SIG-M5 (cell line): ENCODE measurements around the gene HOXD11.

Experiments
- DNase-seq: peaks from one replicate; lab custom pipeline; 2025; lab: John Stamatoyannopoulos, UW

Gene HOXD11

DNA sequence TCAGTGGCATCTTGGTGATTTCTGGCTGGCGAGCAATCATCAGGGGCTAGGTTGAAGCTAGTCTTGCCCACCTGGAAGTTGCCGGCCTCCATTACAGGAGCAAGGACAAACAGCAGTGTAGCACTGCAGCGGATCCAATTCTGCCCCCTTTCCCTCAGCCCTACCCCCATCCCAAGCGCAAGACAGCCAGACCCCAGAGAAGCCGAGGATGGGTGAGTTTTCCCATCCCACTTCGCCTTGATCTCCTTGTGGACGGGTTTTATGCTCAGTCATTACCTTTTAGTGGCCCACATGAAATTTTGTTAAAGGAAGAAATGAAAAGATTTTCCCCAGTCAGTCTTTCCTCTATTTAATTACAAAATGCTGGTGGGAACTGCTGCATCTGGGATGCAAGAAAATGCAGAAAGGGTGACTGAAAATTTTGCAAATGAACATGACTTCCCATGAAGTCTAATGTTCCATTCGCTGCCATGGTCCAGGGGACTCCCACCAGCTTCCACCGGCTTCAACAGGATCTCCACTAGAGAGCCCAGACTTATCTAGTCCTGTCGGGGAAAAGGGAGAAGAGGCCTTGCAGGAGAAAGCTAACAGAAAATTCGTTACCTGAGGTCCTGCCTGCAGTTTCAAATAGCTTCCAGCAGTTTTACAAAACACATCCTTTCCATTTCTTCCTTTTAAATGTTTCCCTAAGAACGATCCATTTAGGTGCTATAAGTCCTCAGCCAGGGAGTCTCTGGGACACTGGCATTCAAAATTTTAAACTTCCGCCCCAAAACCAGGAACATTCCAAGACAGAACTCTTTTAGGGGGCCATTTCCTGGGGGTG is 13.5 kb downstream of the HOXD11 start:
- no peak for DNase-seq

GRCh38 chr2:176121190-176122051 is 14.3 kb downstream of the HOXD11 start:
- no peak for DNase-seq

DNA sequence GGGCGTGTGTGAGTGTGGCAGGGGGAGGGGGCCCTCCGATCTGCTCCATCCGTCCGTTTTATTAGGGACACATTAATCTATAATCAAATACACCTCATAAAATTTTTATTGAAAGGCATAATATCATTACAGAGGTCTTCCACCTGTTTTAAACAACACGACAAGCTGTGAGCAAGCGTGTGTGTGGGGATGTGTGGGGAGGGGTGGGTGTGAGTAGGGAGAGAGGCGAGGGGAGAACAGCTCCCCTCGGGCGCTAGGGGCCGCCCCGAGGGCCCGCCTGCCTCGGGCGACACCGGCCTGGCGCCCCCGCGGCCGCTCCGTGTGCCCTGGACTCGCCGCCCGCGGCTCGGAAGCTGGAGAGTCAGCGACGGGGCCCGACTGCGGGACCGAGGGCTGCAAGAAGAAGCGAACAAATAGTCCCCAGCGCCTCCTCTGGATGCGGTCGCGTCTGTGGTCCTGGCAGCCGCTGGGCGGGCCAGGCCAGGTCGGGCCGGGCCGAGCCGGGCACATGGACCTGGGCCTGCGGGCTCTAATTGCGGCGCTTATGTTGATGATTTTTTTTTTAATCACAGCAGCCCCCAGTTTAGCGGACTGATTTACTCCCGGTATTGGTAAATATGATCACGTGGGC is 15.1 kb downstream of the HOXD11 start:
- DNase-seq: no peak

DNA sequence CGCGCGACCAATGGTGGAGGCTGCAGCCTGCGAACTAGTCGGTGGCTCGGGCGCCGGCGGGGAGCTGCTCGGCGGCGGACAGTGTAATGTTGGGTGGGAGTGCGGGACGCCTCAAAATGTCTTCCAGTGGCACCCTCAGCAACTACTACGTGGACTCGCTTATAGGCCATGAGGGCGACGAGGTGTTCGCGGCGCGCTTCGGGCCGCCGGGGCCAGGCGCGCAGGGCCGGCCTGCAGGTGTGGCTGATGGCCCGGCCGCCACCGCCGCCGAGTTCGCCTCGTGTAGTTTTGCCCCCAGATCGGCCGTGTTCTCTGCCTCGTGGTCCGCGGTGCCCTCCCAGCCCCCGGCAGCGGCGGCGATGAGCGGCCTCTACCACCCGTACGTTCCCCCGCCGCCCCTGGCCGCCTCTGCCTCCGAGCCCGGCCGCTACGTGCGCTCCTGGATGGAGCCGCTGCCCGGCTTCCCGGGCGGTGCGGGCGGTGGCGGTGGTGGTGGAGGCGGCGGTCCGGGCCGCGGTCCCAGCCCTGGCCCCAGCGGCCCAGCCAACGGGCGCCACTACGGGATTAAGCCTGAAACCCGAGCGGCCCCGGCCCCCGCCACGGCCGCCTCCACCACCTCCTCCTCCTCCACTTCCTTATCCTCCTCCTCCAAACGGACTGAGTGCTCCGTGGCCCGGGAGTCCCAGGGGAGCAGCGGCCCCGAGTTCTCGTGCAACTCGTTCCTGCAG is 15.8 kb downstream of the HOXD11 start, which contains the start of gene HOXD9:
HOXD9 (plus strand) TSS at position 37 of the 728 bp plus-strand sequence; CDS start at position 87, 50 bp downstream.
- DNase-seq: no peak

GRCh38 chr2:176123411-176124109 is 16.5 kb downstream of the HOXD11 start:
- no peak for DNase-seq

DNA sequence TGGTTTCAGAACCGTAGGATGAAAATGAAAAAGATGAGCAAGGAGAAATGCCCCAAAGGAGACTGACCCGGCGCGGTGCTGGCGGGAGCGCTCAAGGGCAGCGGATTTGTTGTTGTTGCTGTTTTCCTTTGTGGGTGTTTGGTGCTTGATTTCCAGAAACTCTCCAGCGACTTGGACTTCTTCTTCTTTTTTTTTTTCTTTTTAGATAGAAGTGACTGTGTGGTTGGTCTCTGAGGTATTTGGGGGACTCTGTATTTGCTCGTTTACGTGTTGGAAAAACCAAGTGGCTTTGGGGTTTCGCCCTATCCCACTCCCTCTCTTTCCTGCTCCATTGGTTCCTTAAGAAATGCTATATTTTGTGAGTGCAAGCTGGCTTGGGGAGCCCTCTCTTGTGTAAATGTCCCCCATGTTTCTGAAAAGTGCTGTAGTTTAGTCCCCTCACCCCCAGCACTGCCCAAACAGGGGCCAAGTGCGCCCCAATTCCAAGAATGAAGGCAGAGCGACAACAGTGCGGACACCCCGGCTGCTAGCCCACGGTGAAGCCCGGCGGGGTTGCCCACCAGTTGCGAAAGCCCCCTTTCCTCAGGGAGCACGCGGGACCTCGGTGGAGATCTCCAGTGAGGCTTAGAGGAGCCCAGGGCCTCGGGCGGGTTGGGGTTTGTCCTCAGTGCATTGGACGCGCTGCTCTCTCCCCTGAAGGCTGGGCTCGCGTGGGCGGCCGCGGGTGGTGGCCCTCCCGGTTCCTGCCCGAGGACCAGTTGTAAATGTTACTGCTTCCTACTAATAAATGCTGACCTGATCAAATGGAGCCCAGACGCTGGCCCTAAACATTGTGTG is 17.2 kb downstream of the HOXD11 start:
- DNase-seq: no peak

DNA sequence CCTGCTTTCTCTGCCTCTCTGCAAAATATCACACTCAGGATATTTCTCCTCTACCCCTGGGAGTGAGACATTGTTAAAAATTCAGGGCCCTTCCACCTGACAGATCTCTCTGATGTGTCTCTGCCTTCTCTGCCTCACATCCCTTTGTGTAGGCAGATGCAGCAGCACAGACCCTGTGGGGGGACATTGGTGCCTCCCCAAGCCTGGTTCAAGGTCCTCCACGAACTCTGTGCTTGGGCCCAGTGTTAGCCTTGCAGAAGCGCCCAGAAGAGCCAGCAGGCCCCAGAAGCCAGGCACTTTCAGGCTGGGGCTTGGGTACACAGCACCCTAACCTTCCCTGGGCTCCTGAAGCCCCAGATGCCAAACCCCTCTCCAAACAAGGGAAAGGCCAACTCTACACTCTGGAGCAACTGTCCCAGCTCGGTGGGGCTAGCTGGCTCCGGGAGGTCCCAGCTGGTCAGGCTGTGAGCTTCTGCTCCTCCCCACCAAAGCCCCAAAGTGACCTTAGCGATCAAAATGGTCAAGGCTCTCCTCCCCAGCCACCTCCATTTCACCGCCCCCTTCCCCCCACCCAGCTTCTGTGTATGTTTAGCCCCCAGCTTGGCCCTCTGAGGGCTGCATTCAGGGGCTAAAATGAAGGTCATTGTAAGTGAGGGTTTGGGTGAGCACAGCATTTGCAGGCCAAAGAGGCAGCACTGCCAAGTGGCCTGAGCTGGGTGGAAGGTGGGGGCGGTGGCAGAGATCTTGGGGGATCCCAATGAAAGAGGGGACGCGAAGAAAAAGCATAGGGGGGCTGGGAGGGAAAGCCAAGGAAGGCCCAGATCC is 18.1 kb downstream of the HOXD11 start:
- DNase-seq: no peak

DNA sequence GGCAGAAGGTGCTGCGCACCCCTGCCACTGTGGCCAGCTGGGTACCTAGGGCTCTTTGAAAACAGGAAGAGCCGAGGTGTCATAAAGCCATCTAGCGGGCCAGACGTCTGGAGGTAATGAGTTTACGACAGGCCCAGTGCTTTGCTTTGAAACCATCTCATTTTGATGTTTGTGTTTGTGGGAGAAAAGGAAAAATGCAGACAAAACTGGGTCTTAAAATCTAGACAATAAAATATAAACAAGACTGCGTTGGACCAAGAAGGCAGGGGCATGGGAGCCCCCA is 18.6 kb downstream of the HOXD11 start:
- DNase-seq: no peak

GRCh38 chr2:176126929-176127773 is 20.1 kb downstream of the HOXD11 start:
- DNase-seq: no peak

DNA sequence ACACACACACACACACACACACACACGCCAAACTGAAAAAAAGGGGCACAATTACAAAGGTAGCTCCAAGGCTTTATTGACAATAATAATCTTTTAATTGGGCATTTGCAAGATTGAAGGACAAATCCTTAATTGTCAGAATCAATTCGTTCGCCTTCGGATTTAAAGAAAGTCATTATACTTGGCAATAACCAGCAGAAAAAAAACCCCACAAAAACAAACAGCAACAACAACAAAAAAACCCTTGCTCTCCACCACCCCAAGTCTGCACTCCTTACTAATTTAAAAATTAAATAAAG is 20.6 kb downstream of the HOXD11 start:
- DNase-seq: no peak

GRCh38 chr2:176128172-176128981 is 21.3 kb downstream of the HOXD11 start:
- no peak for DNase-seq

DNA sequence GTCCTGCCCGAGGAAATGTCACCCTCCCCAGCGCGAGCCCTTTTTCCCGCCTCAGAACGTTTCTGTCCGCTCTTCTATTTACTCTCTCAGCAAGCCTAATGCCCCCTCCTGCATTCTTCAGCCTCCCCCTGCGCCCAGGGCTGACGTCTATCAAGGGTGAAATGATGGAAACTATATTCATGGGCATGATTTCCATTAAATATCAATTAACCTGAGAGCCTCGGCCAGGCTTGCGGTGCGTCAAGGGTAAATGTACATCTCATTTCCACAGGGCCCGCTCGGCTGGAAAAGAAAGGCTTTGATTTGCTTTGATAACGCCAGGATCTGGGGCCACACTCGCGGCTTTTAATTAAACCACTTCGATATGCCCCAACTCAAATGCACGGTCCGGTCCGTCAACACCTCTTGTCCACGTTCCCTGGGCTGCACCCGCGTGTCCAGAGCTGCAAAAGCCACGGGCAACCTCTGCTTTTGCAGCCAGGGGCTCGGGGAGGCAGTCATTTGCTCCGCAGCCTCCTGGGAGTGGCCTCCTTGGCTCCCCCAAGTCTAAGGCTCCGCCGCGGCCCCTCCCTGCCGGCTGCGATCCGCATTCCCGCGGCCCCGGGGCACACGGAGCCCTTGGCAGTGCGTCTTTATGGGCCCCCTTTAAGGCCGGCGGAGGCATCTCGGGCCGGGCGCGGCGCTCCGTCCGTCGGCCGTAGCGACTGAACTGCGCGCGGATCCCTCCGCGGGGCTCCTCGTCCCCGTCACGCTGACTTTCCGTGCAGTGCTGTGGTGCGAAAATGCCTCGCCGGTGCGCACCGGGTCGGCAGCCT is 22.1 kb downstream of the HOXD11 start, which contains the start of gene HOXD8:
HOXD8 (plus strand) TSS at position 724 of the 815 bp plus-strand sequence. CDS start 662 bp downstream, outside the sequence.
- DNase-seq: no peak

DNA sequence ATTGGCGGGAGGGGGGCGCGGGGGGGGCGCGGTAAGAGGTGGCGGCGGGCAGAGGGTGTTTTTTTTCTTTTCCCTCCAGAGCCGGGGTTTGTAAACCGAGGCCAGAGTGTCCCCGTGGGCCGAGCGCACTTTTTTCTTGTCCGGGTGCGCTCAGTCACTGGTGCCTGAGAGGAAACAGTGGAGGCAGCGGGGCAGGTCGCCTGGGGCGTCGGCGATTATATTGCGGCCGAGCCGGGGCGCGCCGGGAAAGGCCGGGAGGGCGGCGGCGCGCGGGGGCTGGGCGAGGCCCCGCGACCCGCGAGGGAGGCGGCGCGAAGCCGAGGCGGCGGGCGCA is 22.7 kb downstream of the HOXD11 start:
- DNase-seq: no peak

GRCh38 chr2:176130147-176130956 is 23.3 kb downstream of the HOXD11 start:
- DNase-seq: no peak

GRCh38 chr2:176130957-176131847 is 24.1 kb downstream of the HOXD11 start:
- no peak for DNase-seq
